ENCODE measurements around the gene THSD7A.

- TF ChIP-seq CTCF (conservative IDR thresholded peaks at IDR 0.05; ENCODE audit: low read depth, low read length), result no peak
- TF ChIP-seq EZH2 (IDR thresholded peaks at IDR 0.05; ENCODE audit: borderline replicate concordance, low read depth, low read length, poor library complexity, severe bottlenecking), result no peak
Measured at GRCh38 chr7:11343136-11343535, 488.9 kb downstream of the THSD7A start.
